ENCODE results near the gene FBXO41.
A peak's percentile ranks its signal among the peaks of the same experiment; 100 is the strongest.

The FBXO41 gene

GRCh38 chr2:73284296-73285158 is at the start of gene FBXO41:
Gene FBXO41 (minus strand): TSS chr2:73284478. CDS start chr2:73269630, 14,848 bp downstream.
- DNase-seq: peak; percentile 67

- no peak for DNase-seq
Measured at GRCh38 chr2:73334045-73334444, 49.8 kb upstream of the FBXO41 start.

GRCh38 chr2:73333564-73333963 is 49.3 kb upstream of the FBXO41 start:
- no peak for DNase-seq

- DNase-seq: no peak
Measured at GRCh38 chr2:73324126-73324725, 39.9 kb upstream of the FBXO41 start.

GRCh38 chr2:73323551-73323950 is 39.3 kb upstream of the FBXO41 start:
- DNase-seq: no peak

- DNase-seq: no peak
Measured at GRCh38 chr2:73314441-73314840, 30.2 kb upstream of the FBXO41 start.

GRCh38 chr2:73307720-73308119 is 23.4 kb upstream of the FBXO41 start:
- no peak for DNase-seq

- DNase-seq: no peak
Measured at GRCh38 chr2:73301636-73302035, 17.4 kb upstream of the FBXO41 start.

- no peak for DNase-seq
Measured at GRCh38 chr2:73300926-73301325, 16.6 kb upstream of the FBXO41 start.

GRCh38 chr2:73297586-73297985 is 13.3 kb upstream of the FBXO41 start:
- no peak for DNase-seq

- DNase-seq: no peak
Measured at GRCh38 chr2:73297151-73297559, 12.9 kb upstream of the FBXO41 start.

- DNase-seq: no peak
Measured at GRCh38 chr2:73295751-73296400, 11.6 kb upstream of the FBXO41 start.

- no peak for DNase-seq
Measured at GRCh38 chr2:73294239-73294638, 10.0 kb upstream of the FBXO41 start.

- peak; percentile 90 for DNase-seq
Measured at GRCh38 chr2:73293534-73294171, 9.4 kb upstream of the FBXO41 start, which contains the start of gene EGR4. Gene EGR4 (minus strand): TSS chr2:73293548. CDS start chr2:73293317, 231 bp downstream.

- DNase-seq: no peak
Measured at GRCh38 chr2:73292906-73293533, 8.7 kb upstream of the FBXO41 start.

- no peak for DNase-seq
Measured at GRCh38 chr2:73292316-73292905, 8.1 kb upstream of the FBXO41 start.

- DNase-seq: no peak
Measured at GRCh38 chr2:73291461-73292315, 7.4 kb upstream of the FBXO41 start.

- peak; percentile 49 for DNase-seq
Measured at GRCh38 chr2:73291093-73291460, 6.8 kb upstream of the FBXO41 start.

GRCh38 chr2:73290049-73290839 is 6.0 kb upstream of the FBXO41 start:
- DNase-seq: peak; percentile 27

- no peak for DNase-seq
Measured at GRCh38 chr2:73289304-73289703, 5.0 kb upstream of the FBXO41 start.

Measured in stimulated activated naive CD4-positive, alpha-beta T cell treated with Interleukin-2 at 50 U/mL for 16 hours (primary cell).